Stimulated activated CD4-positive, alpha-beta T cell treated with anti-CD3 and anti-CD28 coated beads, Interleukin-2, amount 100 ng/mL, for 24 hours (primary cell): ENCODE measurements around the gene TMEM218.

ENCODE experiments used
- DNase-seq, 2 donors: peaks; one replicate each; pipeline ENCODE4 v3.0.0-alpha.2; 2020

Gene TMEM218

DNA sequence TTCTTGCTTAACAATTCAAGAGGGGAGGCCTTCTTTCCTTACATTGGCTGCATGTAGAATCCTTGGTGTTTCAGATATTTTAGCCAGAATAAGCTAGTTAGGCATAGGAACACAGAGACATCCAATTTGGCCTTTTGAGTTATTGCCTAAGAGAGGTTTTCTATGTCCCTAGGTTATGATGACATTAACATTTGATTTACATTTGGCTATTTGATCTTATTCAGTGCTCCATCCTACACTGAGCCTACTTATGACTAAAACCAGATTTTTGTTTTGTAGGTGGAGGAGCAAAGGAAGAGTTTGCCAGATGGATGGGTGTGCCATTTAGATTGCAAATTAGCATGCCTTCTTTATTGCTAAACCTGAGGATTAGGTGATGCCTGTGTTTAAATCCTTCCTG is 59.4 kb downstream of the TMEM218 start:
- no peak for DNase-seq

DNA sequence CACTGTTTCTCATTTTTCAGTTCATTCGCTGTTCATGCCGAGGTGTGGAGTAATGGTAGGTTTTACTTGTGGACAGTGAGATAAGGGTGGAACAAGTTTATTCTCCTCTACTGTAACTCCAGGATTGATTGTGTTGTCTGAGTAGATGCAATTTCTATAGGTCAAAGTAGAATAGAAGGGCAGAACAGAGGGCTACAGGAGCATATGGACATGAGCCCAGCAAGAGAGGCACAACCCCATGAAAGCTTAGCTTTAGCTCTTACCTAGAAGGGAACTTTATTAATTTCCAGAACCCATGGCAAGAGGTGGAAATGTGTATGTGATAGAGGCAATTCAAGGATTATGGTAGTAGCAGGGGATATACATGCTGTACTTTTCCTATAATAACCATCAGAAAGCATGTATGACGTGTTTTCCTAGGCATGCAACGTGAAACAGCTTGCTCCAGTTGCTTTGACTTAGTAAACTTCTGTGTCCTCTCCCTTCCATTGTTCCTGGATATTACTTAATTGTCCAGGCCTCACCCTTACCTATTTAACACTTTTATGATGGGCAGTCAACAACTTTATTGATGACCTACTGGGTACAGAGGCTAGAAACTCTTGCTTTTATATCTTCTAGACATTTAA is 62.1 kb downstream of the TMEM218 start:
- DNase-seq: no peak
